B cell (primary cell): ENCODE measurements around the gene PLCE1. TPM values are rescaled to one million over a fixed set of nuclear protein-coding genes. Genes with fewer than 3 reads are reported as not detected.

Source experiments
- ATAC-seq: fragments of 200-7000 bp; cut with Tn5 transposase; one replicate; pipeline ENCODE4 v1.10.0; 2021; ENCODE audit warnings: low read depth, mild to moderate bottlenecking, moderate number of reproducible peaks, moderate library complexity
- CTCF ChIA-PET: fragments of 350-600 bp; sonication (Branson Sonifier 250); formaldehyde crosslinking; loops from one replicate; lab custom pipeline; 2021; ENCODE audit warnings: antibody characterized with exemption, inconsistent platforms; lab: Charles Lee
- POLR2A ChIA-PET: fragments of 350-600 bp; sonication (Branson Sonifier 250); formaldehyde crosslinking; loops from one replicate; lab custom pipeline; 2021; ENCODE audit warnings: antibody characterized with exemption; lab: Charles Lee
- DNase-seq: peaks from one replicate; pipeline ENCODE4 v3.0.0; 2013
- H2AFZ ChIP-seq: 2 replicates; pipeline ENCODE4 v1.6.1; 2012; ENCODE audit warnings: mild to moderate bottlenecking, low read depth, low read length; ENCODE audit not compliant: insufficient read depth, poor library complexity, severe bottlenecking
- H3K27ac ChIP-seq, 2 donors: 1 replicate in 1 of 2; 2 replicates in 1 of 2; pipeline ENCODE4 v1.5.1; 2012 to 2013; ENCODE audit warnings: low read length in 2 of 2, mild to moderate bottlenecking in 2 of 2, moderate library complexity in 1 of 2
- H3K27me3 ChIP-seq, 4 experiments: fragments of 200-600 bp in 1 of 4; sonication (generic) in 1 of 4; replicated peaks in 1 of 4; 1 replicate in 2 of 4; 2 replicates in 2 of 4; pipeline versions ENCODE4 v1.6.1 to v1.7.0; 2013 to 2016; ENCODE audit warnings: low read length in 3 of 4, mild to moderate bottlenecking in 2 of 4, mixed read lengths in 1 of 4, moderate library complexity in 1 of 4; ENCODE audit not compliant: insufficient read depth in 4 of 4, control insufficient read depth in 3 of 4; ENCODE audit errors: control extremely low read depth in 1 of 4
- H3K36me3 ChIP-seq, 2 experiments: replicated peaks in 1 of 2; 1 replicate in 1 of 2; 2 replicates in 1 of 2; pipeline versions ENCODE4 v1.6.1 to v1.7.1; 2013; ENCODE audit warnings: low read length in 1 of 2; ENCODE audit not compliant: insufficient read depth in 2 of 2, control insufficient read depth in 1 of 2; ENCODE audit errors: control extremely low read depth in 1 of 2, extremely low read depth in 1 of 2
- H3K4me1 ChIP-seq, 2 donors: fragments of 200-600 bp in 1 of 2; sonication (generic) in 1 of 2; 1 replicate in 1 of 2; 2 replicates in 1 of 2; pipeline versions ENCODE4 v1.5.1 to v1.6.1; 2013 to 2017; ENCODE audit warnings: low read length in 2 of 2; ENCODE audit not compliant: control insufficient read depth in 2 of 2, insufficient read depth in 2 of 2
- H3K4me2 ChIP-seq: replicated peaks from 2 replicates; pipeline ENCODE3; 2012; ENCODE audit warnings: mild to moderate bottlenecking, low read depth, low read length; ENCODE audit not compliant: poor library complexity, severe bottlenecking
- H3K4me3 ChIP-seq, 5 experiments: fragments of 200-600 bp in 1 of 5; sonication (generic) in 1 of 5; 1 replicate in 3 of 5; 2 replicates in 2 of 5; pipeline versions ENCODE4 v1.5.1 to v1.7.0; 2011 to 2016; ENCODE audit warnings: low read length in 4 of 5, mild to moderate bottlenecking in 4 of 5, low read depth in 2 of 5, control low read depth in 1 of 5, moderate library complexity in 1 of 5; ENCODE audit not compliant: insufficient read depth in 1 of 5; ENCODE audit errors: control extremely low read depth in 1 of 5, extremely low read depth in 1 of 5
- H3K79me2 ChIP-seq: fragments of 200-600 bp; sonication (generic); one replicate; pipeline ENCODE4 v1.6.0; 2016; ENCODE audit warnings: low read length; ENCODE audit not compliant: control insufficient read depth, insufficient read depth
- H3K9ac ChIP-seq: fragments of 200-600 bp; sonication (generic); 2 replicates; pipeline ENCODE4 v1.6.1; 2017; ENCODE audit warnings: mild to moderate bottlenecking, low read length, moderate library complexity
- H3K9me3 ChIP-seq, 3 donors: one replicate each; pipeline versions ENCODE4 v1.6.1 to v1.7.1; 2013; ENCODE audit warnings: low read length in 2 of 3; ENCODE audit not compliant: control insufficient read depth in 2 of 3, insufficient read depth in 1 of 3; ENCODE audit errors: control extremely low read depth in 1 of 3
- H4K20me1 ChIP-seq: 2 replicates; pipeline ENCODE4 v1.6.0; 2012; ENCODE audit warnings: mild to moderate bottlenecking, low read length; ENCODE audit not compliant: insufficient read depth, control insufficient read depth, poor library complexity, severe bottlenecking
- H3K27ac Mint-ChIP-seq: one replicate; pipeline ENCODE4 v1.8.0; 2021; ENCODE audit warnings: mixed read lengths
- H3K27me3 Mint-ChIP-seq: one replicate; pipeline ENCODE4 v1.8.0; 2021; ENCODE audit warnings: mixed read lengths
- H3K4me1 Mint-ChIP-seq: one replicate; pipeline ENCODE4 v1.8.0; 2021; ENCODE audit warnings: mixed read lengths
- H3K4me3 Mint-ChIP-seq: one replicate; pipeline ENCODE4 v1.8.0; 2021; ENCODE audit warnings: mixed read lengths
- H3K9me3 Mint-ChIP-seq: one replicate; pipeline ENCODE4 v1.8.0; 2022; ENCODE audit warnings: mixed read lengths; ENCODE audit not compliant: insufficient read depth
- CTCF ChIP-seq: fragments of 200-600 bp; IDR thresholded peaks from one replicate; pipeline ENCODE4 v1.8.0; 2022; ENCODE audit warnings: antibody characterized with exemption, mild to moderate bottlenecking
- EZH2 ChIP-seq: IDR thresholded peaks from 2 replicates; pipeline ENCODE4 v1.6.1; 2012; ENCODE audit warnings: borderline replicate concordance, low read depth, mild to moderate bottlenecking, moderate library complexity, low read length; ENCODE audit not compliant: insufficient read depth, poor library complexity, severe bottlenecking
- WGBS: methylation state at CpG from one replicate; pipeline ENCODE4 v1.1.5; 2013; ENCODE audit warnings: missing lambda C conversion rate; ENCODE audit not compliant: insufficient coverage; 5-methylcytosine and 5-hydroxymethylcytosine counted together
- intact Hi-C: fragments of 100-400 bp; cut with micrococcal nuclease; formaldehyde crosslinking; loops from one replicate; pipeline ENCODE4 v1.10.0; 2022
- polyA plus RNA-seq: library from polyadenylated mRNA; depleted of rRNA; stranded (reverse); fragments of >200 nt; gene quantifications from 2 replicates; pipeline ENCODE4 v1.2.3, GENCODE V29; 2012
- total RNA-seq, 2 donors: library from RNA; stranded (reverse); fragments of 120-200 nt in 1 of 2; gene quantifications; 1 replicate in 1 of 2; 2 replicates in 1 of 2; pipeline versions ENCODE4 v1.2.3 to v1.2.4, GENCODE V29; 2013 to 2022

The PLCE1 gene
- total and polyA plus RNA-seq, 2 donors (not counting 1 experiment from before 2014, with no cell fraction given), result not detected

DNA sequence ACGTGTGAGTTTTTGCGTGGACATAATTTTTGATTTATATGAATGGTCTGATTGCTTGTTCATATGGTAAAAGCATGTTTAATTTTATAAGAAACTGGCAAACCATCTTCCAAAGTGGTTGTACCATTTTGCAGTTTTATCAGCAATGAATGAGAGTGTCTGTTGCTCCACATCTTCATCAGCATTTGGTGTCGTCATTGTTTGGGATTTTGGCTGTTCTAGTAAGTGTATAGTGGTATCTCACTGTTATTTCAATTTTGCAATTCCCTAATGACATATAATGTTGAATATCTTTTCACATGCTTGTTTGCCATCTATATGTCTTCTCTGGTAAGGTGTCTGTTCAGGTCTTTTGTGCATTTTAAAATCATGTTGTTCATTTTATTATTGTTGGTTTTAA is 13.2 kb upstream of the PLCE1 start:
- Histone ChIP-seq H4K20me1 (no peaks in the 10 kb centered on the region), H3K4me1 (no peaks in the 10 kb centered on the region), H3K9ac (no peak overlapping the region), H3K4me2 (no peak overlapping the region), H2AFZ (no peak overlapping the region), H3K4me3 (no peak overlapping the region), H3K27me3 (peaks cover 0 to 4% (median 0%) of the 10 kb centered on the region in 4 experiments), H3K36me3 (no peaks in the 10 kb centered on the region), H3K9me3 (no peaks in the 10 kb centered on the region), H3K79me2 (no peaks in the 10 kb centered on the region), H3K27ac (no peak overlapping the region)
- DNase-seq (no peak), ATAC-seq (no peak)
- CTCF ChIA-PET, result no interaction called here
- TF ChIP-seq CTCF (no peak), EZH2 (no peak)
- no peaks in the 10 kb centered on the region for H3K9me3 Mint-ChIP-seq
- H3K27ac Mint-ChIP-seq, result no peak overlapping the region
- H3K27me3 Mint-ChIP-seq, result peaks cover 23% of the 10 kb centered on the region
- WGBS, result no CpG with 5 or more reads among the region's 3 CpGs
- intact Hi-C loops, result no loop called here
- no peak overlapping the region for H3K4me3 Mint-ChIP-seq
- H3K4me1 Mint-ChIP-seq, result no peaks in the 10 kb centered on the region
- POLR2A ChIA-PET, result no interaction called here

GRCh38 chr10:93991114-93991513 is 2.6 kb upstream of the PLCE1 start:
- H3K27ac Mint-ChIP-seq, result no peak overlapping the region
- intact Hi-C loops, result no loop called here
- CTCF ChIA-PET, result no interaction called here

More at GRCh38 chr10:93991114-93991513, 2.6 kb upstream of the PLCE1 start:
- peaks cover 9% of the 10 kb centered on the region for H3K4me1 Mint-ChIP-seq
- no peaks in the 10 kb centered on the region for H3K9me3 Mint-ChIP-seq
- POLR2A ChIA-PET, result no interaction called here
- no peak for ATAC-seq
- Histone ChIP-seq H3K4me3 (no peak overlapping the region), H2AFZ (no peak overlapping the region), H3K36me3 (no peaks in the 10 kb centered on the region), H3K79me2 (no peaks in the 10 kb centered on the region), H3K27ac (no peak overlapping the region), H3K9ac (no peak overlapping the region), H3K9me3 (no peaks in the 10 kb centered on the region), H4K20me1 (no peaks in the 10 kb centered on the region), H3K4me2 (no peak overlapping the region), H3K27me3 (peaks cover 0 to 47% (median 20%) of the 10 kb centered on the region in 4 experiments), H3K4me1 (peaks cover 0 to 4% of the 10 kb centered on the region in 2 donors)
- no peak for DNase-seq
- peaks cover 68% of the 10 kb centered on the region for H3K27me3 Mint-ChIP-seq
- no peak for TF ChIP-seq EZH2
- 71% methylated on average over 1 of the region's 4 CpGs for WGBS
- no peak overlapping the region for H3K4me3 Mint-ChIP-seq
